Keratinocyte (primary cell): ENCODE measurements around the gene GPC5.

ENCODE experiments used
- CTCF ChIP-seq, 3 experiments: IDR thresholded peaks in 1 of 3; conservative IDR thresholded peaks in 1 of 3; optimal IDR thresholded peaks in 1 of 3; 2 replicates in 2 of 3; 3 replicates in 1 of 3; pipeline versions ENCODE3 to v1.5.1; 2011; ENCODE audit warnings: low read length in 3 of 3, mild to moderate bottlenecking in 3 of 3, moderate library complexity in 2 of 3, control low read depth in 1 of 3, inconsistent platforms in 1 of 3; ENCODE audit not compliant: insufficient read depth in 2 of 3; ENCODE audit errors: extremely low read depth in 1 of 3
- EZH2 ChIP-seq: IDR thresholded peaks from one replicate; pipeline ENCODE4 v1.6.1; 2012; ENCODE audit warnings: inconsistent platforms, mild to moderate bottlenecking, low read length, moderate library complexity

GRCh38 chr13:91498298-91498697, 99.9 kb downstream of the GPC5 start:
- TF ChIP-seq CTCF (optimal IDR thresholded peaks at IDR 0.05 in 1 of 3, IDR thresholded peaks at IDR 0.05 in 1 of 3, conservative IDR thresholded peaks at IDR 0.05 in 1 of 3; ENCODE audit: extremely low read depth in 1 of 3, insufficient read depth in 2 of 3, low read length in 3 of 3) (no peak), EZH2 (no peak)
